Lower leg skin (tissue), 3 donors: ENCODE measurements around the gene ITIH4.

ENCODE experiments used
- CTCF ChIP-seq, 3 donors: fragments of 450-650 bp; IDR thresholded peaks; one replicate each; pipeline ENCODE4 v1.5.1; 2016; ENCODE audit warnings: antibody characterized with exemption in 3 of 3, mild to moderate bottlenecking in 3 of 3, moderate library complexity in 2 of 3
- POLR2A ChIP-seq, 2 donors: fragments of 450-650 bp; IDR thresholded peaks; one replicate each; pipeline ENCODE4 v1.6.1; 2016 to 2017; ENCODE audit warnings: antibody characterized with exemption in 2 of 2, mild to moderate bottlenecking in 1 of 2, moderate library complexity in 1 of 2

DNA sequence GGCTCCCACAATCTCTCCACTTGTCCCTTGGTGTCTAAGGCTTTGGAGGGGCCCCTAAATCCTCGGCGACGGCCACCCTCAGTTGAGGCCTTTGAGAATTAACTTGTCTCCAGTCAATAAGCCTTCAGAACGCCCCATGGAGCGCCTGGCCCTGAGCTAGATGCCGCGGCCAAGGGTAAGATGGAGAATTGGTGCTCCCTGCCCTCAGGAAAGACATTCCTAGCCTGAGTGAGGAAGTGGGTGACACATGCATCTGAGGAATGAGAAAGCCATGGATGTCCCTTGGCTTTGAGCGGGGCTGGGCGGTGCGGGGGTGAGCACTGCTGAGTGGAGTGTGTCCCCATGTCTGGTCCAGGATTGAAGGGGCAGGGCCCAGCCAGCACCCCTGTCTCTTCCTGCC is 13.3 kb downstream of the ITIH4 start:
- TF ChIP-seq POLR2A (IDR thresholded peaks at IDR 0.05): no peak
- no peak for TF ChIP-seq CTCF (IDR thresholded peaks at IDR 0.05)
